DOHH2 (cell line): ENCODE measurements around the gene CDH4.

Source experiments
- H3F3A ChIP-seq: fragments of 200-600 bp; sonication (generic), shearing (Covaris generic); 2 replicates; pipeline ENCODE4 v1.6.0; 2016; ENCODE audit warnings: antibody characterized with exemption, mild to moderate bottlenecking; ENCODE audit not compliant: control insufficient read depth, insufficient read depth
- H3K27ac ChIP-seq: fragments of 200-600 bp; sonication (generic); 2 replicates; pipeline ENCODE4 v1.5.1; 2014; ENCODE audit warnings: low read depth, mild to moderate bottlenecking, low read length, moderate library complexity
- H3K27me3 ChIP-seq: fragments of 200-600 bp; sonication (generic); 2 replicates; pipeline ENCODE4 v1.6.1; 2014; ENCODE audit warnings: mild to moderate bottlenecking, low read length, mixed read lengths; ENCODE audit not compliant: control insufficient read depth
- H3K36me3 ChIP-seq: fragments of 200-600 bp; sonication (generic); 2 replicates; pipeline ENCODE4 v1.6.1; 2014; ENCODE audit warnings: mild to moderate bottlenecking, low read length, moderate library complexity, mixed read lengths; ENCODE audit not compliant: control insufficient read depth
- H3K4me1 ChIP-seq: fragments of 200-600 bp; sonication (generic); 2 replicates; pipeline ENCODE4 v1.6.1; 2014; ENCODE audit warnings: mild to moderate bottlenecking, low read length, mixed read lengths; ENCODE audit not compliant: control insufficient read depth
- H3K4me2 ChIP-seq: fragments of 200-600 bp; sonication (generic); 2 replicates; pipeline ENCODE4 v1.6.0; 2014; ENCODE audit warnings: mild to moderate bottlenecking, low read length, moderate library complexity
- H3K4me3 ChIP-seq: fragments of 200-600 bp; sonication (generic); 2 replicates; pipeline ENCODE4 v1.5.1; 2014; ENCODE audit warnings: mild to moderate bottlenecking, low read length, mixed read lengths
- H3K79me2 ChIP-seq: fragments of 200-600 bp; sonication (generic); 2 replicates; pipeline ENCODE4 v1.6.1; 2014; ENCODE audit warnings: mild to moderate bottlenecking, low read length, mixed read lengths; ENCODE audit not compliant: control insufficient read depth
- H3K9me2 ChIP-seq: fragments of 200-600 bp; sonication (generic); replicated peaks from 2 replicates; pipeline ENCODE4 v1.6.1; 2014; ENCODE audit warnings: mild to moderate bottlenecking, low read length, mixed read lengths; ENCODE audit not compliant: control insufficient read depth
- H3K9me3 ChIP-seq: fragments of 200-600 bp; sonication (generic); 2 replicates; pipeline ENCODE4 v1.6.1; 2014; ENCODE audit warnings: antibody characterized with exemption, low read length, mixed read lengths; ENCODE audit not compliant: control insufficient read depth, insufficient read depth
- H4K20me1 ChIP-seq: fragments of 200-600 bp; sonication (generic); 2 replicates; pipeline ENCODE4 v1.6.0; 2014; ENCODE audit warnings: low read depth, mild to moderate bottlenecking, antibody characterized with exemption, low read length, moderate library complexity; ENCODE audit not compliant: control insufficient read depth, insufficient read depth
- EZH2phosphoT487 ChIP-seq: fragments of 200-600 bp; sonication (generic); IDR thresholded peaks from 2 replicates; pipeline ENCODE4 v1.6.1; 2017; ENCODE audit warnings: borderline replicate concordance, mild to moderate bottlenecking, antibody characterized with exemption, low read length, moderate library complexity, mixed read lengths
- TF ChIP-seq, protein P1 (sequence below): fragments of 200-600 bp; sonication (generic); IDR thresholded peaks from one replicate; pipeline ENCODE4 v1.5.1; 2014; ENCODE audit warnings: antibody characterized with exemption, mild to moderate bottlenecking, low read depth, low read length; ENCODE audit not compliant: poor library complexity, severe bottlenecking

Gene CDH4

DNA sequence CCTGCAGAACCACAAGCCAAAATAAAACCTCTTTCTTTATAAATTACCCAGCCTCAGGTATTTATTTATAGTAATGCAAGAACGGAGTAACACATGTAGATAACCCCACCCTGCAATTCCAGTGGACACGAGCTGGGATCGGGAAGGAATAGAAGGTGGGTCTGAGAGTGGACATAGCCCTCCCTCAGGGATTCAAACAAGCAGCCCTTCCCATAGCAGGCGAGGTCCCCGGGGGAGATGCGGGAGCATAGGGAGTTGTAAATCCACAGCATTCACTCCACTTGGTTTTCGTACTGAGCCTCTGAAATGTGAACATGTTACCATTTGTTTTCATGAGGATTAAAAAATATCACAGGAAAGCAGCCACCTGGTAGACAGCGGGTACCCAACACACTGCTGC is 312.6 kb downstream of the CDH4 start:
- H3K4me2 ChIP-seq = no peak overlapping the region
- no peaks in the 10 kb centered on the region for H4K20me1 ChIP-seq
- H3K9me2 ChIP-seq = no peaks in the 10 kb centered on the region
- H3K27me3 ChIP-seq = no peaks in the 10 kb centered on the region
- H3K36me3 ChIP-seq = no peaks in the 10 kb centered on the region
- H3K4me3 ChIP-seq = no peak overlapping the region
- no peaks in the 10 kb centered on the region for H3K79me2 ChIP-seq
- H3K27ac ChIP-seq = no peak overlapping the region
- TF ChIP-seq EZH2phosphoT487 = no peak
- TF ChIP-seq, protein P1, sequence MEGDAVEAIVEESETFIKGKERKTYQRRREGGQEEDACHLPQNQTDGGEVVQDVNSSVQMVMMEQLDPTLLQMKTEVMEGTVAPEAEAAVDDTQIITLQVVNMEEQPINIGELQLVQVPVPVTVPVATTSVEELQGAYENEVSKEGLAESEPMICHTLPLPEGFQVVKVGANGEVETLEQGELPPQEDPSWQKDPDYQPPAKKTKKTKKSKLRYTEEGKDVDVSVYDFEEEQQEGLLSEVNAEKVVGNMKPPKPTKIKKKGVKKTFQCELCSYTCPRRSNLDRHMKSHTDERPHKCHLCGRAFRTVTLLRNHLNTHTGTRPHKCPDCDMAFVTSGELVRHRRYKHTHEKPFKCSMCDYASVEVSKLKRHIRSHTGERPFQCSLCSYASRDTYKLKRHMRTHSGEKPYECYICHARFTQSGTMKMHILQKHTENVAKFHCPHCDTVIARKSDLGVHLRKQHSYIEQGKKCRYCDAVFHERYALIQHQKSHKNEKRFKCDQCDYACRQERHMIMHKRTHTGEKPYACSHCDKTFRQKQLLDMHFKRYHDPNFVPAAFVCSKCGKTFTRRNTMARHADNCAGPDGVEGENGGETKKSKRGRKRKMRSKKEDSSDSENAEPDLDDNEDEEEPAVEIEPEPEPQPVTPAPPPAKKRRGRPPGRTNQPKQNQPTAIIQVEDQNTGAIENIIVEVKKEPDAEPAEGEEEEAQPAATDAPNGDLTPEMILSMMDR = no peak
- no peaks in the 10 kb centered on the region for H3K4me1 ChIP-seq
- no peaks in the 10 kb centered on the region for H3K9me3 ChIP-seq
- no peaks in the 10 kb centered on the region for H3F3A ChIP-seq

DNA sequence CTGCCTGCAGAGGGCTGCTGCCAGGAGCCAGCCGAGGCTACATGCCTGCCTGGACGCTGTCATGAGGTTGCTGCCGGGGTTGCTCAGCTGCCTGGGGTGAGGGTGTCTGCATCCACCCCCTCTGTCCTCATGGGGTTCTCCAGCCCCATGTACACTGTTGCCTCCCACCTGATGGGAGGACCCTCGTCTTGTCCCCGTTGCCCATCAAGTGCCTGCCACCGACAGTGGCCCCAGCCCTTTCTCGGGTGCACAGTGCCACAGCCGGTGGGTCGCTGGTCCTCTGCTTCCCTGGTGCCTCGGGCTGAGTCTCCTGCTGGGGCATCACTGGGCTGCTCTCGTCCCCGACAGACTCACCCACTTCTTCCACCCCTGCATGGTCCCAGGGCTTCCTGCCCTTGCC is 313.7 kb downstream of the CDH4 start:
- Histone ChIP-seq H3K27ac (no peak overlapping the region), H3K36me3 (no peaks in the 10 kb centered on the region), H3K4me1 (no peaks in the 10 kb centered on the region), H3K9me3 (no peaks in the 10 kb centered on the region), H3F3A (no peaks in the 10 kb centered on the region), H3K9me2 (no peaks in the 10 kb centered on the region), H3K27me3 (no peaks in the 10 kb centered on the region), H4K20me1 (no peaks in the 10 kb centered on the region), H3K4me2 (no peak overlapping the region), H3K79me2 (no peaks in the 10 kb centered on the region), H3K4me3 (no peak overlapping the region)
- no peak for TF ChIP-seq EZH2phosphoT487
- TF ChIP-seq, protein P1 = no peak

DNA sequence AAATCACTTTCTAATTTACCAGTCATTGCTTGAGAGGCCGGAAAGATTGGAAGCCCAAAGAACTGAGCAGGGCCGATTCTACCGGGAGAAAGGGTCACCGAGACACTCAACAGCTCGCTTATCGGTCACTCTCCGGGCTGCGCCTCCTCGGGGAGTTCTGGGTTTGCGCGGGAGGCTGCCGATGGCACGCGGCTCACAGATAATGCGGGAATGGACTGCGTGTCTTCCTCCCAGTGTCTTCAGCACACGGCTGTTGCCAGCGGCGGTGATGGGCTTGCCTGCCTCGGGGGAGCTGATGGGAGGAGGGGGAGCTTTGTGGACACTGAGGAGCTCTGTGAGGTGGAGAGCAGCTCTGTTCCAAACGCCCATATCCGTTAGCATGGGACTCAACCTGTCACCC is 314.6 kb downstream of the CDH4 start:
- H3K27me3 ChIP-seq = no peaks in the 10 kb centered on the region
- no peaks in the 10 kb centered on the region for H4K20me1 ChIP-seq
- no peaks in the 10 kb centered on the region for H3K9me3 ChIP-seq
- no peak for TF ChIP-seq EZH2phosphoT487
- TF ChIP-seq, protein P1 = no peak
- H3K4me1 ChIP-seq = no peaks in the 10 kb centered on the region
- no peaks in the 10 kb centered on the region for H3F3A ChIP-seq
- no peaks in the 10 kb centered on the region for H3K79me2 ChIP-seq
- no peak overlapping the region for H3K27ac ChIP-seq
- no peaks in the 10 kb centered on the region for H3K36me3 ChIP-seq
- no peak overlapping the region for H3K4me3 ChIP-seq
- H3K9me2 ChIP-seq = no peaks in the 10 kb centered on the region
- no peak overlapping the region for H3K4me2 ChIP-seq

DNA sequence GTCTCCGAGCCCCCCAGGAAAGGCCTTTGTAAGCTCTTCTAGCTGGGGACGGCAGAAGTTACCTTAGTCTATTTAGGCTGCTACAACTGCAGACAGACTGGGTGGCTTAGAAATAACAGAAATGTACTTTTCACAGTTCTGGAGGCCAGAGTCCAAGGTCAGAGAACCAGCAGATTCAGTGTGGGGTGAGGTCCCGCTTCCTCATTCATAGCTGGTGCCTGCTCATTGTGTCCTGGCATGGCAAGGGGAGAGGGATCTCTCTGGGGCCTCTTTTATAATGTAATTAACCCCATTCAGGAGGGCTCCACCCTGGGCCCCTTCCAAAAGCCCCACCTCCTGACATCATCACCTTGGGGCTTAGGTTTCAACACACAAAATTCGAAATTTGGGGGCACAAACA is 315.1 kb downstream of the CDH4 start:
- Histone ChIP-seq H3K4me1 (no peaks in the 10 kb centered on the region), H3K4me3 (no peak overlapping the region), H3K9me2 (no peaks in the 10 kb centered on the region), H3K4me2 (no peak overlapping the region), H3K36me3 (no peaks in the 10 kb centered on the region), H3F3A (no peaks in the 10 kb centered on the region), H4K20me1 (no peaks in the 10 kb centered on the region), H3K9me3 (no peaks in the 10 kb centered on the region), H3K27me3 (no peaks in the 10 kb centered on the region), H3K79me2 (no peaks in the 10 kb centered on the region), H3K27ac (no peak overlapping the region)
- no peak for TF ChIP-seq EZH2phosphoT487
